Thyroid gland (tissue), 4 donors: ENCODE measurements around the gene PCLAF. TPM values are rescaled to one million over a fixed set of nuclear protein-coding genes. Genes with fewer than 3 reads are reported as not detected.
"Not testable (repeated sequence)": the region's sequence is repeated elsewhere in the genome, so short reads cannot be mapped to it uniquely, and the experiment has no call there.

Experiments used
- DNase-seq, 2 donors: peaks; one replicate each; pipeline ENCODE4 v3.0.0-alpha.2; 2019
- H3K27ac ChIP-seq, 3 donors: fragments of 200-600 bp; sonication (generic); 1 replicate in 2 of 3; 2 replicates in 1 of 3; pipeline ENCODE4 v1.5.1; 2016 to 2019; ENCODE audit warnings: mild to moderate bottlenecking in 1 of 3, moderate library complexity in 1 of 3
- H3K27me3 ChIP-seq: fragments of 200-600 bp; sonication (generic); one replicate; pipeline ENCODE4 v1.5.1; 2019
- H3K36me3 ChIP-seq, 2 donors: fragments of 200-600 bp; sonication (generic); one replicate each; pipeline ENCODE4 v1.5.1; 2016 to 2019
- H3K4me1 ChIP-seq, 2 donors: fragments of 200-600 bp; sonication (generic); one replicate each; pipeline ENCODE4 v1.5.1; 2017 to 2019
- H3K4me3 ChIP-seq, 3 donors: fragments of 200-600 bp; sonication (generic); replicated peaks in 1 of 3; 1 replicate in 2 of 3; 2 replicates in 1 of 3; pipeline ENCODE4 v1.5.1; 2016; ENCODE audit warnings: mild to moderate bottlenecking in 1 of 3
- H3K9me3 ChIP-seq: fragments of 200-600 bp; sonication (generic); one replicate; pipeline ENCODE4 v1.5.1; 2017
- POLR2A ChIP-seq, 2 donors: fragments of 450-650 bp; IDR thresholded peaks; one replicate each; pipeline ENCODE4 v1.6.1; 2017; ENCODE audit warnings: antibody characterized with exemption in 2 of 2, mild to moderate bottlenecking in 2 of 2, moderate library complexity in 1 of 2
- WGBS, 2 donors: methylation state at CpG; one replicate each; pipeline ENCODE4 v1.1.5; 2017; 5-methylcytosine and 5-hydroxymethylcytosine counted together
- intact Hi-C: fragments of 100-400 bp; cut with DNase I; formaldehyde crosslinking; loops from one replicate; pipeline ENCODE4 v1.15.1; 2023
- total RNA-seq, 4 donors: library from RNA; depleted of rRNA; stranded (reverse); fragments of >200 nt; gene quantifications; one replicate each; pipeline ENCODE4 v1.2.3, GENCODE V29; 2016
- TF ChIP-seq, protein P1 (sequence below), 6 experiments: fragments of 200-600 bp in 3 of 6; fragments of 450-650 bp in 3 of 6; sonication (generic) in 3 of 6; IDR thresholded peaks; one replicate each; pipeline ENCODE4 v1.5.1; 2016 to 2019; ENCODE audit warnings: antibody characterized with exemption in 6 of 6, mild to moderate bottlenecking in 2 of 6, inconsistent platforms in 1 of 6, moderate library complexity in 1 of 6

PCLAF gene
- total RNA-seq, 4 donors from 2014 or later: 3.4 to 8.7 (median 3.5) TPM; not detected in 1

DNA sequence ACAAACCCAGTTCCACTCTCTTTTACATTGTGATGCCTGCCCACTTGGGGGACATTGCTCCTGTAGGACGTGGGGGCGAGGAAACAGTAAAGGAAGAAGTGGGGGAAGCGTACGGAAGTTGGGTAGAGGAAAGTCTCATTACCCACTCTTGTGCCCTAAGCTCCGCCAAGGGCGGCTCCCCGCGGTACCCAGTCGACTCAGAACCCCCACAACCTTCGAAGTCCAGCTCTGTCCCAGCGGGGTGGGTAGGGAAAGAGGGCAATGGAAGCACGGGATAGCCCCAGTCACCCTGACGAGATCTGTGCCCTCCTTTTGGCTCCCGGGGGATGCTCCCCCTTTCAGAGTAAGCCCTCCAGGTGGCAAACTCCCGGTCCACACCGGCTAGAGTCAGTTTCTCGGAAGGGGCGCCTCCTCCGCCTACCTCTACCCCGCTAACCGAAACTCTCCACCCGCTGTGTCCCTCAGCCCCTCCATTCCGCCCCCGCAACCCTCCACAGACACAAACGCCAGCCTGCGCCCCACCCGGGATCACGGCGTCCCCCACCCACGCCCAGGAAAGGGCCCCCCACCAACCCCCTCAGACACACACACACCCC is 25.8 kb downstream of the PCLAF start:
- H3K27ac ChIP-seq: peak overlapping the region; percentile 55 to 64 (median 60)
- peak in 1 of 2 donors; percentile 18 for DNase-seq
- H3K9me3 ChIP-seq: no peaks in the 10 kb centered on the region
- peaks cover 0 to 16% of the 10 kb centered on the region in 2 donors for H3K4me1 ChIP-seq
- no peaks in the 10 kb centered on the region for H3K27me3 ChIP-seq
- TF ChIP-seq, protein P1, sequence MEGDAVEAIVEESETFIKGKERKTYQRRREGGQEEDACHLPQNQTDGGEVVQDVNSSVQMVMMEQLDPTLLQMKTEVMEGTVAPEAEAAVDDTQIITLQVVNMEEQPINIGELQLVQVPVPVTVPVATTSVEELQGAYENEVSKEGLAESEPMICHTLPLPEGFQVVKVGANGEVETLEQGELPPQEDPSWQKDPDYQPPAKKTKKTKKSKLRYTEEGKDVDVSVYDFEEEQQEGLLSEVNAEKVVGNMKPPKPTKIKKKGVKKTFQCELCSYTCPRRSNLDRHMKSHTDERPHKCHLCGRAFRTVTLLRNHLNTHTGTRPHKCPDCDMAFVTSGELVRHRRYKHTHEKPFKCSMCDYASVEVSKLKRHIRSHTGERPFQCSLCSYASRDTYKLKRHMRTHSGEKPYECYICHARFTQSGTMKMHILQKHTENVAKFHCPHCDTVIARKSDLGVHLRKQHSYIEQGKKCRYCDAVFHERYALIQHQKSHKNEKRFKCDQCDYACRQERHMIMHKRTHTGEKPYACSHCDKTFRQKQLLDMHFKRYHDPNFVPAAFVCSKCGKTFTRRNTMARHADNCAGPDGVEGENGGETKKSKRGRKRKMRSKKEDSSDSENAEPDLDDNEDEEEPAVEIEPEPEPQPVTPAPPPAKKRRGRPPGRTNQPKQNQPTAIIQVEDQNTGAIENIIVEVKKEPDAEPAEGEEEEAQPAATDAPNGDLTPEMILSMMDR (IDR thresholded peaks at IDR 0.05): no peak
- TF ChIP-seq POLR2A (IDR thresholded peaks at IDR 0.05): no peak
- H3K4me3 ChIP-seq: peak overlapping the region; percentile 66 to 97 (median 71)
- H3K36me3 ChIP-seq: no peaks in the 10 kb centered on the region
- intact Hi-C loops: loop anchor here (5.0 kb wide), 1 partner anchor 143 kb away; no protein-coding TSS in a partner anchor
- 1% methylated on average over 23 to 29 of the region's 30 CpGs for WGBS, 2 donors

DNA sequence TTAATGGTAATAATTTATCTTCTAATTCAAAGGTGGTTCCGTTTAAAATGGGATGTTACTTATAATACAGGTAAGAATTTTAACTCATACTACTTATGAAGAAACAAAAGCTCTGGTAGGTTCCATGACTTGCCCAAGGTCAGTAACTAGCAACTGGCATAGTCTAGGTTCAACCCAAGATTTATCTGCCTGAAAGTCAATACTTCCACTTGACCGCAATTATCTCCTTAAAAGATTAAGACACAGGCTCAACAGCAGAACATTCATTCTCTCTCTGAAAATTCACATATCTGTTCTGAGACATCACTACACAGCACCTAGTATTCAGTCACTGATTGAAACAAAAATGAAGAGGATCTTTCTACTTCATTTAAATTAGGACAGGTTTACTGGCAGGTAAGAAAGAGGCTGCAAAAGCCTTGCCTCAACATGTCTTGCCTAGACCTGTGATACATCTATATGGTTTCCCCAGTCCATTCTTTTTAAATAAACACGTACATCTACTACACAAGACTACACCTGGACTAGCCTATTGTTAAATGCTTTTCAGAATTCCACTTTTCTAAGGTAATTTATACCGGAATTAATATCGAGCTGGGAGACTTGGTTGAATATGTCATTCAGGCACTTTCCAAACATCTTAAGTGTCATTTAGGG is 26.4 kb downstream of the PCLAF start:
- Histone ChIP-seq H3K27ac (peak overlapping the region in 1 of 3 donors; percentile 55), H3K4me1 (peaks cover 0 to 16% of the 10 kb centered on the region in 2 donors), H3K36me3 (no peaks in the 10 kb centered on the region), H3K27me3 (no peaks in the 10 kb centered on the region), H3K4me3 (peak overlapping the region; percentile 66 to 97 (median 71)), H3K9me3 (no peaks in the 10 kb centered on the region)
- intact Hi-C loops: loop anchor here (5.0 kb wide), 2 partner anchors 143 to 193 kb away; partner anchors contain the start of gene PPIB
- no peak for DNase-seq
- WGBS, 2 donors: 29 to 35% methylated on average over 5 of the region's 5 CpGs
- TF ChIP-seq, protein P1 (IDR thresholded peaks at IDR 0.05): no peak
- TF ChIP-seq POLR2A (IDR thresholded peaks at IDR 0.05): no peak

DNA sequence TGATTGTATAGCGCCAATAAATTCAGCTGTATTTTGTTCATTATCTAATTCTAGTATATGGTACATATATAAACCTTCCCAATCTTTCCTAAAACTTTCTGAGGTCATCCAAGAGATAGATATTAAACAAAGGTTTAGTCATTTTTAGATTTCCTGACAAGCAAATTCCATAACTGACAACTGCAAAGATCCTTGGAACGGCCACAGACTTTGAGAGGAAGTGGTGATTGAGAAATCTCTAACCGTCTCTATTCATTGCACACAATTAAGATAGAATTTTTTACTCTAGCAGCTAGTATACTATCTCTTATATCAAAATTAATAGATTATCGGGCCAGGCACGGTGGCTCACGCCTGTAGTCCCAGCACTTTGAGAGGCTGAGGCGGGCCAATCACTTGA is 30.0 kb downstream of the PCLAF start:
- 90 to 93% methylated on average over 7 of the region's 7 CpGs for WGBS, 2 donors
- Histone ChIP-seq H3K4me1 (peaks cover 0 to 11% of the 10 kb centered on the region in 2 donors), H3K9me3 (no peaks in the 10 kb centered on the region), H3K36me3 (no peaks in the 10 kb centered on the region), H3K4me3 (no peak overlapping the region), H3K27ac (no peak overlapping the region), H3K27me3 (no peaks in the 10 kb centered on the region)
- no peak for TF ChIP-seq POLR2A (IDR thresholded peaks at IDR 0.05)
- TF ChIP-seq, protein P1 (IDR thresholded peaks at IDR 0.05): no peak
- no peak for DNase-seq
- intact Hi-C loops: loop anchor here (5.0 kb wide), 1 partner anchor 189 kb away; the partner anchor contains the start of gene PPIB

DNA sequence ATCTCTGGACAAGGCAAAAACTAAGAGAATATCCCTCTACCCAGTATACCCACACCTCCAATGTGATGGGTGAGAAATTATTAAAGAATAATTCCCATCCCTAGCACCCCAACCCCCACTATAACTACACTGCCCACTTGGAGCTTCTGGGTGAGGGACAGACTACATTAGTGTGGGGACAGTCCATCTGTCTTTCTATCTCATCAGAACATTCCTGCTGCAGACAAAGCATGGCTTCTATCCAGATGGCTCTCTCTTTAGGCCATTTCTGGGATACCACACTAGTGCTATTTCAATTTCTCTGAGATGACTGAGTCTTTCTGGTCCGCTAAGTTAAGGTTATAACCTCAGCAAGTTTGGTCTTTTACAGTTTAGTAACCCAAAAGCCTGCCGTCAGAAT is 31.9 kb downstream of the PCLAF start:
- TF ChIP-seq, protein P1 (IDR thresholded peaks at IDR 0.05): no peak
- TF ChIP-seq POLR2A (IDR thresholded peaks at IDR 0.05): no peak
- 95 to 96% methylated on average over 2 of the region's 2 CpGs for WGBS, 2 donors
- no peak for DNase-seq
- no peaks in the 10 kb centered on the region for H3K27me3 ChIP-seq
- H3K4me1 ChIP-seq: peaks cover 0 to 13% of the 10 kb centered on the region in 2 donors
- H3K9me3 ChIP-seq: no peaks in the 10 kb centered on the region
- intact Hi-C loops: no loop called here
- no peak overlapping the region for H3K27ac ChIP-seq
- H3K4me3 ChIP-seq: no peak overlapping the region
- H3K36me3 ChIP-seq: no peaks in the 10 kb centered on the region

DNA sequence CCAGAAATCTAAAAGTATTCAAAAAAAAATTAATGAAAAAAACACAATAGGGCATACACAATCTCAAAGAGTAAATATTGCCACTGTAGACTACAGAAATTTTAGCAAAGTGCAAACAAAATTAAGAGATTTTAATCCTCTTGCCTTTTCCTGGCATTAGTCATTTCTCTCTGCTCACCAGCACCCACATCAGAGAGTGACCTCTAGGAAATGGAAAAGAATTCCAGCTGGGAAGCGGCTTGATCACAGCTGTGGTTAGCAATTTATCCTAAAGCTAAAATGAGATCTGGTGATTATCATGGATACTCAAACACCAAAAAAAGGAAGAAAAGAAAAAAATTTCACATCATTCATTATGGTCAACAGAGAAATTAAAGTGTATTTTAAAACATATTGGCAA is 32.8 kb downstream of the PCLAF start:
- Histone ChIP-seq H3K27ac (no peak overlapping the region), H3K4me1 (peaks cover 0 to 18% of the 10 kb centered on the region in 2 donors), H3K9me3 (no peaks in the 10 kb centered on the region), H3K4me3 (no peak overlapping the region), H3K27me3 (no peaks in the 10 kb centered on the region), H3K36me3 (no peaks in the 10 kb centered on the region)
- WGBS, 2 donors: 86 to 100% methylated on average over 1 of the region's 1 CpG
- TF ChIP-seq, protein P1 (IDR thresholded peaks at IDR 0.05): no peak
- TF ChIP-seq POLR2A (IDR thresholded peaks at IDR 0.05): no peak
- DNase-seq: no peak
- intact Hi-C loops: no loop called here

DNA sequence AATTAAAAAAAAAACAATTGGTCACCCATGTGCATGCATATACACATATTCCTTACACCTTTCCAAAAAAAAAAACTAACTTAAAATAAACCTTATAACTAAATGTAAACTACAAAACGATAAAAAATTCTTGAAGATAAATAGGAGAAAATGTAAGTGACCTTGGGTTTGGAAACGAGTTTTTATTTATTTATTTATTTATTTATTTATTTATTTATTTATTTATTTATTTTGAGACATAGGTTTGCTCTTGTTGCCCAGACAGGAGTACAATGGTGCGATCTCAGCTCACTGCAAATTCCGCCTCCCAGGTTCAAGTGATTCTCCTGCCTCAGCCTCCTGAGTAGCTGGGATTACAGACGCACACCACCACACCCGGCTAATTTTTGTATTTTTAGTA is 35.0 kb downstream of the PCLAF start:
- H3K4me3 ChIP-seq, DNase-seq, intact Hi-C loops, H3K9me3 ChIP-seq, H3K27me3 ChIP-seq, H3K27ac ChIP-seq, H3K36me3 ChIP-seq: not testable (repeated sequence)
- 96 to 97% methylated on average over 6 of the region's 6 CpGs for WGBS, 2 donors
- peaks cover 0 to 29% of the 10 kb centered on the region in 2 donors for H3K4me1 ChIP-seq
